Neural progenitor cell (in vitro differentiated cells): Measurements from ENCODE around the gene RIOK1.
A peak's percentile ranks its signal among the peaks of the same experiment; 100 is the strongest.

ENCODE experiments used
- EZH2 ChIP-seq: fragments of 200-600 bp; sonication (generic); IDR thresholded peaks from 2 replicates; pipeline ENCODE4 v1.6.1; 2017; ENCODE audit warnings: antibody characterized with exemption, mild to moderate bottlenecking, moderate library complexity
- EZH2phosphoT487 ChIP-seq: fragments of 200-600 bp; sonication (generic); IDR thresholded peaks from 2 replicates; pipeline ENCODE4 v1.6.1; 2017; ENCODE audit warnings: antibody characterized with exemption
- TF ChIP-seq, protein P1 (sequence below): fragments of 200-600 bp; sonication (generic); IDR thresholded peaks from 2 replicates; pipeline ENCODE4 v1.5.1; 2017; ENCODE audit warnings: antibody characterized with exemption, mild to moderate bottlenecking

DNA sequence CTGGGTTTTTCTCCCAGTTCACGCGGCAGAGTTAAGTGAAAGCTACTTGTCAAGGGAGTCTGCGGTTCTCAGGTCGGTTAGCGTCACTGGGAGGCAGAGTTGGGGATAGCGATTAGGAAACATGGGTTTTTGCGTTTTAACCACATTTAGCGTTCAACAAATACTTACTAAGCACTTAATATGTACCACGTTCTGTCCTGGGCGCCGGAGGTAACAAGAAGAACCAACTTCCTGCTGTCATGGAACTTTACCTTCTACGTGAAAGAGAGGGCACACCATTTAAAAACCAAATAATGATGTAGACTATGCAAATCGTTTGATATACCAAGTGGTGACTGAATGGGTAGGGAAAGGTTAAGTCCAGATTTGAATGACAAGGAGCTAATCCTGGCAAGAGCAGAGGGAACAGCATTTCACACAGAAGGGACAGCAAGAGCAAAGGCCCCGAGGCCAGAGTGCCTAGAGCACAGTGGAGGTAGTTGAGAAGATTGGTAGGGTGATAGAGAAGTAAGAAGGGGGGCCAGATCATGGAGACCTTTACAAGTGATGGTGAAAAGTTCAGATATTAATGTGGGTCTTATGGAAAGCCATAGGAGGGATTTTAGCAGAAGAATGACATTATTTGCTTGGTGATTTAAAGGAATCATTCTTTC lies 744 bp downstream of the RIOK1 start:
- TF ChIP-seq, protein P1, sequence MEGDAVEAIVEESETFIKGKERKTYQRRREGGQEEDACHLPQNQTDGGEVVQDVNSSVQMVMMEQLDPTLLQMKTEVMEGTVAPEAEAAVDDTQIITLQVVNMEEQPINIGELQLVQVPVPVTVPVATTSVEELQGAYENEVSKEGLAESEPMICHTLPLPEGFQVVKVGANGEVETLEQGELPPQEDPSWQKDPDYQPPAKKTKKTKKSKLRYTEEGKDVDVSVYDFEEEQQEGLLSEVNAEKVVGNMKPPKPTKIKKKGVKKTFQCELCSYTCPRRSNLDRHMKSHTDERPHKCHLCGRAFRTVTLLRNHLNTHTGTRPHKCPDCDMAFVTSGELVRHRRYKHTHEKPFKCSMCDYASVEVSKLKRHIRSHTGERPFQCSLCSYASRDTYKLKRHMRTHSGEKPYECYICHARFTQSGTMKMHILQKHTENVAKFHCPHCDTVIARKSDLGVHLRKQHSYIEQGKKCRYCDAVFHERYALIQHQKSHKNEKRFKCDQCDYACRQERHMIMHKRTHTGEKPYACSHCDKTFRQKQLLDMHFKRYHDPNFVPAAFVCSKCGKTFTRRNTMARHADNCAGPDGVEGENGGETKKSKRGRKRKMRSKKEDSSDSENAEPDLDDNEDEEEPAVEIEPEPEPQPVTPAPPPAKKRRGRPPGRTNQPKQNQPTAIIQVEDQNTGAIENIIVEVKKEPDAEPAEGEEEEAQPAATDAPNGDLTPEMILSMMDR: no peak
- TF ChIP-seq EZH2 (peak; percentile 0), EZH2phosphoT487 (no peak)
